DOHH2 (cell line): ENCODE measurements around the gene POLN.

ENCODE experiments used
- H3F3A ChIP-seq: fragments of 200-600 bp; sonication (generic), shearing (Covaris generic); 2 replicates; pipeline ENCODE4 v1.6.0; 2016; ENCODE audit warnings: antibody characterized with exemption, mild to moderate bottlenecking; ENCODE audit not compliant: control insufficient read depth, insufficient read depth
- H3K27ac ChIP-seq: fragments of 200-600 bp; sonication (generic); 2 replicates; pipeline ENCODE4 v1.5.1; 2014; ENCODE audit warnings: low read depth, mild to moderate bottlenecking, low read length, moderate library complexity
- H3K27me3 ChIP-seq: fragments of 200-600 bp; sonication (generic); 2 replicates; pipeline ENCODE4 v1.6.1; 2014; ENCODE audit warnings: mild to moderate bottlenecking, low read length, mixed read lengths; ENCODE audit not compliant: control insufficient read depth
- H3K36me3 ChIP-seq: fragments of 200-600 bp; sonication (generic); 2 replicates; pipeline ENCODE4 v1.6.1; 2014; ENCODE audit warnings: mild to moderate bottlenecking, low read length, moderate library complexity, mixed read lengths; ENCODE audit not compliant: control insufficient read depth
- H3K4me1 ChIP-seq: fragments of 200-600 bp; sonication (generic); 2 replicates; pipeline ENCODE4 v1.6.1; 2014; ENCODE audit warnings: mild to moderate bottlenecking, low read length, mixed read lengths; ENCODE audit not compliant: control insufficient read depth
- H3K4me2 ChIP-seq: fragments of 200-600 bp; sonication (generic); 2 replicates; pipeline ENCODE4 v1.6.0; 2014; ENCODE audit warnings: mild to moderate bottlenecking, low read length, moderate library complexity
- H3K4me3 ChIP-seq: fragments of 200-600 bp; sonication (generic); 2 replicates; pipeline ENCODE4 v1.5.1; 2014; ENCODE audit warnings: mild to moderate bottlenecking, low read length, mixed read lengths
- H3K79me2 ChIP-seq: fragments of 200-600 bp; sonication (generic); 2 replicates; pipeline ENCODE4 v1.6.1; 2014; ENCODE audit warnings: mild to moderate bottlenecking, low read length, mixed read lengths; ENCODE audit not compliant: control insufficient read depth
- H3K9me2 ChIP-seq: fragments of 200-600 bp; sonication (generic); replicated peaks from 2 replicates; pipeline ENCODE4 v1.6.1; 2014; ENCODE audit warnings: mild to moderate bottlenecking, low read length, mixed read lengths; ENCODE audit not compliant: control insufficient read depth
- H3K9me3 ChIP-seq: fragments of 200-600 bp; sonication (generic); 2 replicates; pipeline ENCODE4 v1.6.1; 2014; ENCODE audit warnings: antibody characterized with exemption, low read length, mixed read lengths; ENCODE audit not compliant: control insufficient read depth, insufficient read depth
- H4K20me1 ChIP-seq: fragments of 200-600 bp; sonication (generic); 2 replicates; pipeline ENCODE4 v1.6.0; 2014; ENCODE audit warnings: low read depth, mild to moderate bottlenecking, antibody characterized with exemption, low read length, moderate library complexity; ENCODE audit not compliant: control insufficient read depth, insufficient read depth
- EZH2phosphoT487 ChIP-seq: fragments of 200-600 bp; sonication (generic); IDR thresholded peaks from 2 replicates; pipeline ENCODE4 v1.6.1; 2017; ENCODE audit warnings: borderline replicate concordance, mild to moderate bottlenecking, antibody characterized with exemption, low read length, moderate library complexity, mixed read lengths
- TF ChIP-seq, protein P1 (sequence below): fragments of 200-600 bp; sonication (generic); IDR thresholded peaks from one replicate; pipeline ENCODE4 v1.5.1; 2014; ENCODE audit warnings: antibody characterized with exemption, mild to moderate bottlenecking, low read depth, low read length; ENCODE audit not compliant: poor library complexity, severe bottlenecking

Gene POLN

GRCh38 chr4:2280531-2281300, 38.8 kb upstream of the POLN start:
- TF ChIP-seq, protein P1, sequence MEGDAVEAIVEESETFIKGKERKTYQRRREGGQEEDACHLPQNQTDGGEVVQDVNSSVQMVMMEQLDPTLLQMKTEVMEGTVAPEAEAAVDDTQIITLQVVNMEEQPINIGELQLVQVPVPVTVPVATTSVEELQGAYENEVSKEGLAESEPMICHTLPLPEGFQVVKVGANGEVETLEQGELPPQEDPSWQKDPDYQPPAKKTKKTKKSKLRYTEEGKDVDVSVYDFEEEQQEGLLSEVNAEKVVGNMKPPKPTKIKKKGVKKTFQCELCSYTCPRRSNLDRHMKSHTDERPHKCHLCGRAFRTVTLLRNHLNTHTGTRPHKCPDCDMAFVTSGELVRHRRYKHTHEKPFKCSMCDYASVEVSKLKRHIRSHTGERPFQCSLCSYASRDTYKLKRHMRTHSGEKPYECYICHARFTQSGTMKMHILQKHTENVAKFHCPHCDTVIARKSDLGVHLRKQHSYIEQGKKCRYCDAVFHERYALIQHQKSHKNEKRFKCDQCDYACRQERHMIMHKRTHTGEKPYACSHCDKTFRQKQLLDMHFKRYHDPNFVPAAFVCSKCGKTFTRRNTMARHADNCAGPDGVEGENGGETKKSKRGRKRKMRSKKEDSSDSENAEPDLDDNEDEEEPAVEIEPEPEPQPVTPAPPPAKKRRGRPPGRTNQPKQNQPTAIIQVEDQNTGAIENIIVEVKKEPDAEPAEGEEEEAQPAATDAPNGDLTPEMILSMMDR: no peak
- H3K79me2 ChIP-seq: no peaks in the 10 kb centered on the region

GRCh38 chr4:2277956-2278355, 36.0 kb upstream of the POLN start:
- TF ChIP-seq, protein P1: no peak
- no peak for TF ChIP-seq EZH2phosphoT487
- Histone ChIP-seq H3K9me2 (no peaks in the 10 kb centered on the region), H3K4me1 (peaks cover 14% of the 10 kb centered on the region)

More at GRCh38 chr4:2280531-2281300, 38.8 kb upstream of the POLN start:
- H3K4me3 ChIP-seq: no peak overlapping the region
- H4K20me1 ChIP-seq: no peaks in the 10 kb centered on the region
- no peak overlapping the region for H3K27ac ChIP-seq
- H3K4me1 ChIP-seq: peaks cover 14% of the 10 kb centered on the region
- H3K27me3 ChIP-seq: no peaks in the 10 kb centered on the region; the same call in 1 of the 2 replicates
- H3K4me2 ChIP-seq: no peak overlapping the region
- H3K9me3 ChIP-seq: no peaks in the 10 kb centered on the region
- H3K9me2 ChIP-seq: no peaks in the 10 kb centered on the region
- H3K36me3 ChIP-seq: no peaks in the 10 kb centered on the region
- H3F3A ChIP-seq: no peaks in the 10 kb centered on the region

DNA sequence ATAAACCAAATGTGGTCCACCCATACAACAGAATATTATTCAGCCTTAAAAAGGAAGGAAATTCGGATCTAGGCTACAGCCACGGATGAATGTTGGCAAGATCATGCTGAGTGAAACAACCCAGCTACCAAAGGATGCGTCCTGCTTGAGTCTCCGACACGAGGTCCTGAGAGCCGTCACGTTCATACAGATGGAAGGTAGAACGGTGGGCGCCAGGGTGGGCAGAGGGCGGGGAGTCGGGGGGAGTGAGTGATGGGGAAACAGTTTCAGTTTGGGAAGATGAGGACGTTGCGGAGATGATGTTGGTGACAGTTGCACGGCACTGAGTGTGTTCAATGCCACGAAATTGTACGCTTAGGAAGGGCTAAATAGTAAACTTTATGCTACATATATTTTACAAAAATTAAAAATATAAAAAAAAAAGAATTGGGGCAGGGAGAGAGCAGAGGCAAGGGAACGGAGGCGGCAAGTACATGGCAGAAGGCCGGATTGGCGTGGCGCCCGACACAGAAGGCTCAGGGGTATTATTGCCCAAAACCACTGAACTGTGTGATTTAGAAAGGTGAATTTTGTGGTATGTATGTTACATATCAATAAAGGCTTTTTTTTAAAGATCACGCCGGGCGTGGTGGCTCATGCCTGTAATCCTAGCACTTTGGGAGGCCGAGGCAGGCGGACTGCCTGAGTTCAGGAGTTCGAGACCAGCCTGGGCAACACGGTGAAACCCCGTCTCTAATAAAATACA, 34.8 kb upstream of the POLN start:
- no peaks in the 10 kb centered on the region; the same call in 1 of the 2 replicates for H3K27me3 ChIP-seq
- peaks cover 7% of the 10 kb centered on the region for H3K4me1 ChIP-seq
- H3K9me2 ChIP-seq: no peaks in the 10 kb centered on the region
- no peaks in the 10 kb centered on the region for H3F3A ChIP-seq
- no peak overlapping the region for H3K4me2 ChIP-seq
- H3K9me3 ChIP-seq: no peaks in the 10 kb centered on the region
- TF ChIP-seq, protein P1: no peak
- no peak for TF ChIP-seq EZH2phosphoT487
- no peak overlapping the region for H3K4me3 ChIP-seq
- H4K20me1 ChIP-seq: no peaks in the 10 kb centered on the region
- no peak overlapping the region for H3K27ac ChIP-seq
- H3K36me3 ChIP-seq: no peaks in the 10 kb centered on the region
- no peaks in the 10 kb centered on the region for H3K79me2 ChIP-seq

More at GRCh38 chr4:2277956-2278355, 36.0 kb upstream of the POLN start:
- H3F3A ChIP-seq: no peaks in the 10 kb centered on the region
- no peak overlapping the region for H3K27ac ChIP-seq
- no peak overlapping the region for H3K4me2 ChIP-seq
- no peaks in the 10 kb centered on the region for H4K20me1 ChIP-seq
- H3K4me3 ChIP-seq: no peak overlapping the region
- H3K36me3 ChIP-seq: no peaks in the 10 kb centered on the region
- H3K27me3 ChIP-seq: no peaks in the 10 kb centered on the region; the same call in 1 of the 2 replicates
- no peaks in the 10 kb centered on the region for H3K79me2 ChIP-seq
- no peaks in the 10 kb centered on the region for H3K9me3 ChIP-seq
